ENCODE data around the gene STK32B.
"Not testable (repeated sequence)": the region's sequence is repeated elsewhere in the genome, so short reads cannot be mapped to it uniquely, and the experiment has no call there.

STK32B gene

GRCh38 chr4:5409972-5410618, 358.8 kb downstream of the STK32B start:
- no peak for DNase-seq

DNA sequence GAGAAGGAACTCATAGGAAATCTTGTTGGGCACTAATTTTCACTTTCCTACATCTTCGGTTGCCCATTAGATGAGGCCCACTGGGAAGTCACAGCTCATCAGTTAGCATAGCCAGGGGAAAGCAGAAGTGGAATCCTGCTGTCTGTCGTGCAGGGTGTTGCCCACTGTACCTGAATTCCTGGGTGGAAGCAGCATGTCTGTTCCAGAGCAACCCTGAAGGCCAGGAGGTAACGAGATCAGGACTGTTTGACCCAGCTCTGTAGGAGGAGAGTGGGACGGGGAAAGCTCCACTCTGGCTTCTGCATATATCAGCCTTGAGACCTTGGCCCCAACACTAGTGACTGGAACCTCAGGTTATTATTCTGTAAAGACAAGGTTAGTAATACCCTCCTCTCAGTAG, 361.0 kb downstream of the STK32B start:
- DNase-seq = no peak

GRCh38 chr4:5412751-5413150, 361.5 kb downstream of the STK32B start:
- no peak for DNase-seq

DNA sequence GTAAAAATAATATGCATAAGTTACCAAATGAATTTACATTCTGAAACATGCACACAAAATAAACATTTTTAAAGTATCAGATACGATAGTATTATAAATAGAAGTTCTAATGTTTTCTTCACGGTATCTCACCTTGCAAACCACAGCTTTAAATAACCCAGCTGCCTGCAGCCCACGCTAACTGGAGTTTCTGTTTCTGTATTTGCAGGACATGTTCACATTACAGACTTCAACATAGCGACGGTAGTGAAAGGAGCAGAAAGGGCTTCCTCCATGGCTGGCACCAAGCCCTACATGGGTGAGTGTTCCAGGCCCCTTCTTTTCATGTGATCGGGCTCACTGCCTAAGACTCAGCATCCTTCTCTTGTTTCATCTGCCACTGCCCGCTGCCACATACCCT, 365.4 kb downstream of the STK32B start:
- DNase-seq = no peak

DNA sequence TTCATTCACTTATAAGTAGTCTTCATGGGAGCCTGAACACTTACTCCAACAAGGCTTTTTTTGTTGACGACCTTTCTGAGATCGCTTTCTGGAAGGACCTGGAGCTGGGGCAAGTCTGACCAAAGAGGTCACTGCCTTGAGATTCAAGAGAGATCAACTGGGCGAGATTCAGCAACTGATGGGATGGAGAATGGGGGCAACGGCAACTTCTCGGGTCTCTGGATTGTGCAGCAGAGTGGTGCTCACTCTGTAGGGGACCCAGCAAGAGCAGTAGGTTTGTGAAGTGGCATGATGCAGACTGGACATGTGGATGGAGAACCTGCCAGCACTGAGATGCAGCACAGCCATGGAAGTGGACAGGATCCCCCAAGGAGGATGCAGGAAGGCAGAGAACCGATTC, 369.0 kb downstream of the STK32B start:
- DNase-seq = no peak

- DNase-seq = no peak
Measured at GRCh38 chr4:5421416-5421815, 370.1 kb downstream of the STK32B start.

GRCh38 chr4:5422195-5422594, 370.9 kb downstream of the STK32B start:
- no peak for DNase-seq

- DNase-seq = no peak
Measured at GRCh38 chr4:5423670-5424069, 372.4 kb downstream of the STK32B start.

DNA sequence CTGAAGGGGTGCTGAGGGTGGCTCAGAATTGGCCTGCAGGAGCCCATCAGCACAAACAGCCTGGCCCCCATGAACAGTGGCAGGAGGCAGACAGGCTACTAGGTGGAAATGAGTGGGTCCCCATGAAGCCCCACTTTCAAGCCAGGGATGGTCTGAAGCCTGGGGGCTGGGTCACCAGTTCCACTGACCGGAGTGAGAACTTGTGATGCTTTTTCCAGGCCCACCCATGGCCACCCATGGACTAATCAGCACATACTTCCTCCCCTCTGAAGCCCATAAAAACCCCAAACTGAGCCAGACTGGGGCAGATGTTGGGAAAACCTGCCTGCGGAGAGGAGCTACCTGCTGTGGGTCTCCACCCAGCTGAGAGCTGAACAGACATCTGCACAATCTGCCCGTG, 372.9 kb downstream of the STK32B start:
- no peak for DNase-seq

DNA sequence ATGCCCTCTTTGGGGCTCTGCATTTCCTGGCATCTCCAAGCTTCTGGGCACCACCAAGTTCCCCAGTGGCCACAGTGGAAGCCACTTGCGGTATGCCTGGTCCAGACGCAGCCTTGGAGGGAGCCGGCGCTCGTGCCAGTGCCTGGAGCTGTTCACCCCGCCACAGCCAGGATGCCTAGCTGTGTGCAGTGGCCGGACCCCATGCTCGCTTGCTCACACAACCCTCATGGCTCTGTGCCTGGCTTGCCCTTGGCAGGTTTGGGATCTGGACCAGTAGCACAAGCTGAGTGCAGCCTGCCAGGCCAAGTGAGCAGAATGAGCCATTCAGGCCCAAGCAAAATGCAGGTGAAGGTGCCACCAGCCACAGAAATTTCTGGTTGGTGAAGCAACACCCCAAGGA, 373.6 kb downstream of the STK32B start:
- DNase-seq = no peak

GRCh38 chr4:5429747-5430146, 378.5 kb downstream of the STK32B start:
- no peak for DNase-seq

GRCh38 chr4:5433196-5433595, 381.9 kb downstream of the STK32B start:
- DNase-seq = no peak

GRCh38 chr4:5435201-5435600, 383.9 kb downstream of the STK32B start:
- no peak for DNase-seq

GRCh38 chr4:5435823-5436222, 384.5 kb downstream of the STK32B start:
- DNase-seq = no peak

DNA sequence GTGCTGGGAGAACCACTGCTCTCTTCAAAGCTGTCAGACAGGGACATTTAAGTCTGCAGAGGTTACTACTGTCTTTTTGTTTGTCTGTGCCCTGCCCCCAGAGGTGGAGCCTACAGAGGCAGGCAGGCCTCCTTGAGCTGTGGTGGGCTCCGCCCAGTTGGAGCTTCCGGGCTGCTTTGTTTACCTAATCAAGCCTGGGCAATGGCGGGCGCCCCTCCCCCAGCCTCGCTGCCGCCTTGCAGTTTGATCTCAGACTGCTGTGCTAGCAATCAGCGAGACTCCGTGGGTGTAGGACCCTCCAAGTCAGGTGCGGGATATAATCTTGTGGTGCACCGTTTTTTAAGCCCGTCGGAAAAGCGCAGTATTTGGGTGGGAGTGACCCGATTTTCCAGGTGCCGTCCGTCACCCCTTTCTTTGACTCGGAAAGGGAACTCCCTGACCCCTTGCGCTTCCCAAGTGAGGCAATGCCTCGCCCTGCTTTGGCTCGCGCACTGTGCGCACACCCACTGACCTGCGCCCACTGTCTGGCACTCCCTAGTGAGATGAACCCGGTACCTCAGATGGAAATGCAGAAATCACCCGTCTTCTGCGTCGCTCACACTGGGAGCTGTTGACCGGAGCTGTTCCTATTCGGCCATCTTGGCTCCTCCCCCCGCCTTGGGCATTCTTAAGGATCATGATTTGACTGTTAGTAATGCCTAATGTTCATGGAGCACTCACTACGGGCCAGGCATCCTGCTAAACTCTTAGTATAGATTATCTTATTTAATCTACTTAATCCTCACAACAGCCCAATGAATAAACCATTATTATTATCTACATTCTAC, 392.9 kb downstream of the STK32B start:
- not testable (repeated sequence) for DNase-seq

GRCh38 chr4:5444918-5445517, 393.7 kb downstream of the STK32B start:
- DNase-seq = no peak

DNA sequence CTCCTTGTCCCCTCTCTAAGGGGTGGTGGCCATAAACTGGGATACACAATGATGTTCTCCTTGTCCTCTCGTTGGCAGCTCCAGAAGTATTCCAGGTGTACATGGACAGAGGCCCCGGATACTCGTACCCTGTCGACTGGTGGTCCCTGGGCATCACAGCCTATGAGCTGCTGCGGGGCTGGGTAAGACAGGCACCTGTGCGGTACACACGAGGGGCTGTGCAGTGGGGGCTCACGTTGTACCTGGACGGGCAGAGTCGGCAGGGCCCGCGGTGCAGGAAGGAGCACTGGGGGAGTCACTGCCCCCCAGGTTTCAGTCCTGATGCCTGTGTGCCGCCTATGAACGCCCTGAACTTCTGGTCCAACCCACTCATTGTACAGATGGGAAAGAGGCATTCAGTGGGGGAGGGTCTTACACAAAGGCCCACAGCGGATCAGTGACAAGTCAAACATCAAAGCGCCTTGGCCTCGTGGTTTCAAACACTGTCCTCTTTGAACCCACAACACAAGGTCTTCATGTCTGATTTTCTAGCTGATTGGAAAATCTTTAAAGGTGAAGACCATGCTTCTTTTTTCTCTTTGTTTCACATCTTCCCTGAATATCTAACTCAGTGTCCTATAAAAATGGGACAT, 395.4 kb downstream of the STK32B start:
- no peak for DNase-seq

DNA sequence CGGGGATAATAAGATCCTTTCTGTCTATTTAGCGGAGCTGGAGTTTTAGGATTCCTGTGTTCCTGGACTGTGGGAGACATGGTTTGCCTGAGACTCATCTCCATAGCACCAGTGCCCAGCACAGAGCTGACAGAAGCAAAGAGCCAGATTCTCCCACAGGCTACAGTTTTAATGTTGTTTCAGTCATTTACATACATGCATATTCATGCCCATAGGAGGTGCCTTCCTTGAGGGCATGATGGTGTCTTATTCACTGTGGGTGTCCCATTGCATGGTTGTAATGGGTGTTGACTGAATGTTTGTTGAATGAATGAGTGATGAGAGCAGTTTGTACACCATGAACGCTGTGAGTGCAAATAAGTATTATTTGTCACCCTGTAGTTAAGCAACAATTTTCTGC, 396.5 kb downstream of the STK32B start:
- DNase-seq = no peak

- DNase-seq = no peak
Measured at GRCh38 chr4:5448221-5448620, 396.9 kb downstream of the STK32B start.

DNA sequence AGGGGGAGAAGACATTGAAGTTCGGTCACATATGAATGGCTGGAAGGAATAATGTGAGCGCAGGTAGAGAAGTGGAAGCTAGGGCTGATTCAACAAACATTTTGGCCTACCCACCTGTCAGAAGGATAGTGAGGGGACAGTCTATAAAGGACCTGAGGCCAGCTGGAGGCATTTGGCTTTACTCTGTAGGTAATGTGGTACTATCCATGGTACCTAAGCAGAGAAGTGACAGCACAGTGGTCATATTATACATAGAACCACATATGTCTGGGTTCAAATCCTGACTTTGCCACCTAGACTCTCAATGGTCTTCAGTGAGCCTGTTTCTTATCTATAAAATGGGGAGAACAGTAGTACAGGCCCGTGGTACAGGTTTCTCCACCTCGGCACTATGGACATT, 400.0 kb downstream of the STK32B start:
- no peak for DNase-seq

GRCh38 chr4:5452156-5452555, 400.9 kb downstream of the STK32B start:
- DNase-seq = no peak

GRCh38 chr4:5455003-5455585, 403.8 kb downstream of the STK32B start:
- no peak for DNase-seq

- DNase-seq = no peak
Measured at GRCh38 chr4:5456296-5456845, 405.1 kb downstream of the STK32B start.
